Upper lobe of left lung (tissue), 4 donors: ENCODE data around the gene SUPT4H1.

Experiments used
- CTCF ChIP-seq, 6 experiments: fragments of 450-650 bp in 4 of 6; fragments of 200-600 bp in 2 of 6; sonication (generic) in 2 of 6; IDR thresholded peaks; one replicate each; pipeline ENCODE4 v1.5.1; 2016 to 2019; ENCODE audit warnings: antibody characterized with exemption in 6 of 6
- POLR2A ChIP-seq, 4 donors: fragments of 450-650 bp; IDR thresholded peaks; one replicate each; pipeline ENCODE4 v1.5.1; 2016 to 2017; ENCODE audit warnings: antibody characterized with exemption in 4 of 4, mild to moderate bottlenecking in 2 of 4
- POLR2AphosphoS5 ChIP-seq, 2 donors: sonication (generic); formaldehyde crosslinking; IDR thresholded peaks; one replicate each; pipeline ENCODE4 v1.5.1; 2017; ENCODE audit warnings: antibody characterized with exemption in 2 of 2

- TF ChIP-seq CTCF (IDR thresholded peaks at IDR 0.05) (no peak), POLR2AphosphoS5 (IDR thresholded peaks at IDR 0.05) (no peak), POLR2A (IDR thresholded peaks at IDR 0.05) (no peak)
Measured at GRCh38 chr17:58328195-58329034, 23.6 kb downstream of the SUPT4H1 start, which contains the start of gene TSPOAP1.
